Prostate gland (tissue), 2 donors: ENCODE measurements around the gene CYRIA.

ENCODE experiments used
- POLR2AphosphoS5 ChIP-seq: sonication (generic); formaldehyde crosslinking; IDR thresholded peaks from one replicate; pipeline ENCODE4 v1.6.1; 2017; ENCODE audit warnings: antibody characterized with exemption
- TF ChIP-seq, protein P1 (sequence below), 4 experiments: fragments of 200-600 bp in 2 of 4; fragments of 450-650 bp in 2 of 4; sonication (generic) in 2 of 4; IDR thresholded peaks; 1 replicate in 3 of 4; 2 replicates in 1 of 4; pipeline ENCODE4 v1.5.1; 2016 to 2019; ENCODE audit warnings: antibody characterized with exemption in 4 of 4, mild to moderate bottlenecking in 2 of 4, moderate library complexity in 2 of 4

DNA sequence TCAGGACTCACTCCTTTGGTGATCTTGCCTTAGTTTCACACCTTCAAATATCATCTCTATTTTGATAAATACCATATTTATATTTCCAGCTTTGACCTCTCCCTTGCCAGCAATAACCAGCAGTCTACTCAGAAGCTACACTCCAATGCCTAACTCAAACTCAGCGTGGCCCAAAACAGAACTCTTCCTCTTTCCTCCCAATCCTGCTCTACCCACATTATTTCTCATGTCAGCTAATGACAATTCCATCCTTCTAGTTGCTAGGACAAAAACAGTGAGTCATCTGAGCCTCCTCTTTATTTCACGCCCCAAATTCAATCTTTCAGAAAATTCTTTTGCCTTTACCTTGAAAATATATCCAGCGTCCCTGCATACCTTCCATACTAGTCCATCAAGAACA is 23.5 kb downstream of the CYRIA start:
- TF ChIP-seq, protein P1, sequence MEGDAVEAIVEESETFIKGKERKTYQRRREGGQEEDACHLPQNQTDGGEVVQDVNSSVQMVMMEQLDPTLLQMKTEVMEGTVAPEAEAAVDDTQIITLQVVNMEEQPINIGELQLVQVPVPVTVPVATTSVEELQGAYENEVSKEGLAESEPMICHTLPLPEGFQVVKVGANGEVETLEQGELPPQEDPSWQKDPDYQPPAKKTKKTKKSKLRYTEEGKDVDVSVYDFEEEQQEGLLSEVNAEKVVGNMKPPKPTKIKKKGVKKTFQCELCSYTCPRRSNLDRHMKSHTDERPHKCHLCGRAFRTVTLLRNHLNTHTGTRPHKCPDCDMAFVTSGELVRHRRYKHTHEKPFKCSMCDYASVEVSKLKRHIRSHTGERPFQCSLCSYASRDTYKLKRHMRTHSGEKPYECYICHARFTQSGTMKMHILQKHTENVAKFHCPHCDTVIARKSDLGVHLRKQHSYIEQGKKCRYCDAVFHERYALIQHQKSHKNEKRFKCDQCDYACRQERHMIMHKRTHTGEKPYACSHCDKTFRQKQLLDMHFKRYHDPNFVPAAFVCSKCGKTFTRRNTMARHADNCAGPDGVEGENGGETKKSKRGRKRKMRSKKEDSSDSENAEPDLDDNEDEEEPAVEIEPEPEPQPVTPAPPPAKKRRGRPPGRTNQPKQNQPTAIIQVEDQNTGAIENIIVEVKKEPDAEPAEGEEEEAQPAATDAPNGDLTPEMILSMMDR (IDR thresholded peaks at IDR 0.05): no peak
- no peak for TF ChIP-seq POLR2AphosphoS5
